HG02623 (cell line): ENCODE measurements around the gene NOX3.
"Not testable (repeated sequence)": the region's sequence is repeated elsewhere in the genome, so short reads cannot be mapped to it uniquely, and the experiment has no call there.

Experiments used
- ATAC-seq: cut with Tn5 transposase; IDR thresholded peaks from one replicate; pipeline ENCODE4 v1.9.1; 2021; ENCODE audit warnings: moderate library complexity; ENCODE audit not compliant: unreplicated experiment

Gene NOX3

GRCh38 chr6:155375801-155376200, 79.8 kb downstream of the NOX3 start:
- no peak for ATAC-seq

GRCh38 chr6:155374681-155375080, 81.0 kb downstream of the NOX3 start:
- ATAC-seq, result no peak

GRCh38 chr6:155373276-155373675, 82.4 kb downstream of the NOX3 start:
- no peak for ATAC-seq

GRCh38 chr6:155372256-155372655, 83.4 kb downstream of the NOX3 start:
- no peak for ATAC-seq

GRCh38 chr6:155371230-155371629, 84.4 kb downstream of the NOX3 start:
- ATAC-seq, result no peak

- ATAC-seq, result no peak
Observed at GRCh38 chr6:155366325-155366724, 89.3 kb downstream of the NOX3 start.

GRCh38 chr6:155364844-155365437, 90.7 kb downstream of the NOX3 start:
- no peak for ATAC-seq

- ATAC-seq, result not testable (repeated sequence)
Observed at GRCh38 chr6:155364021-155364420, 91.6 kb downstream of the NOX3 start.

- ATAC-seq, result not testable (repeated sequence)
Observed at GRCh38 chr6:155362968-155363632, 92.5 kb downstream of the NOX3 start.

- no peak for ATAC-seq
Observed at GRCh38 chr6:155354167-155354566, 101.5 kb downstream of the NOX3 start.

- no peak for ATAC-seq
Observed at GRCh38 chr6:155352811-155353210, 102.8 kb downstream of the NOX3 start.

- ATAC-seq, result no peak
Observed at GRCh38 chr6:155352130-155352420, 103.6 kb downstream of the NOX3 start.

- ATAC-seq, result peak; percentile 91
Observed at GRCh38 chr6:155351273-155352129, 104.1 kb downstream of the NOX3 start.

- no peak for ATAC-seq
Observed at GRCh38 chr6:155349956-155350355, 105.7 kb downstream of the NOX3 start.

- no peak for ATAC-seq
Observed at GRCh38 chr6:155349129-155349528, 106.5 kb downstream of the NOX3 start.

GRCh38 chr6:155347800-155348199, 107.8 kb downstream of the NOX3 start:
- ATAC-seq, result no peak

- no peak for ATAC-seq
Observed at GRCh38 chr6:155346957-155347356, 108.7 kb downstream of the NOX3 start.
